WTC11 (cell line): ENCODE results near the gene RPS6KA2. TPM values are rescaled to one million over a fixed set of nuclear protein-coding genes. Genes with fewer than 3 reads are reported as not detected.

Experiments used
- ATAC-seq: fragments of 200-7000 bp; cut with Tn5 transposase; 2 replicates; pipeline ENCODE4 v1.10.0; 2021; ENCODE audit warnings: mild to moderate bottlenecking, moderate library complexity
- CTCF ChIA-PET: fragments of 300-600 bp; sonication (Branson Sonifier 250); formaldehyde crosslinking; loops from one replicate; lab custom pipeline; 2021; ENCODE audit warnings: antibody characterized with exemption; lab: Charles Lee
- POLR2A ChIA-PET: fragments of 350-600 bp; sonication (Branson Sonifier 250); formaldehyde crosslinking; loops from one replicate; lab custom pipeline; 2021; ENCODE audit warnings: antibody characterized with exemption; lab: Charles Lee
- DNase-seq: peaks from one replicate; pipeline ENCODE4 v3.0.0; 2021; ENCODE audit warnings: low spot score
- H3K27ac Mint-ChIP-seq: 2 replicates; pipeline ENCODE4 v1.8.0; 2021; ENCODE audit warnings: mixed read lengths
- H3K27me3 Mint-ChIP-seq: 2 replicates; pipeline ENCODE4 v1.8.0; 2021; ENCODE audit warnings: low read depth, mild to moderate bottlenecking, moderate library complexity, mixed read lengths
- H3K36me3 Mint-ChIP-seq: 2 replicates; pipeline ENCODE4 v1.8.0; 2021; ENCODE audit warnings: mixed read lengths
- H3K4me1 Mint-ChIP-seq: 2 replicates; pipeline ENCODE4 v1.8.0; 2022; ENCODE audit warnings: mixed read lengths
- H3K4me3 Mint-ChIP-seq: 2 replicates; pipeline ENCODE4 v1.8.0; 2021; ENCODE audit warnings: mild to moderate bottlenecking, moderate library complexity, mixed read lengths
- H3K9me3 Mint-ChIP-seq: 2 replicates; pipeline ENCODE4 v1.8.0; 2021; ENCODE audit warnings: mixed read lengths
- CREB1 ChIP-seq: sonication (generic); formaldehyde crosslinking; IDR thresholded peaks from 2 replicates; pipeline ENCODE4 v1.8.0; 2023; ENCODE audit warnings: mild to moderate bottlenecking, missing genetic modification reagents
- ELF4 ChIP-seq: sonication (generic); formaldehyde crosslinking; IDR thresholded peaks from 2 replicates; pipeline ENCODE4 v1.8.1; 2022; ENCODE audit warnings: low read depth, mild to moderate bottlenecking, moderate library complexity, missing genetic modification reagents
- ETV6 ChIP-seq: sonication (generic); formaldehyde crosslinking; IDR thresholded peaks from 2 replicates; pipeline ENCODE4 v1.8.1; 2022; ENCODE audit warnings: mild to moderate bottlenecking, missing genetic modification reagents
- FOXK1 ChIP-seq: sonication (generic); formaldehyde crosslinking; IDR thresholded peaks from 2 replicates; pipeline ENCODE4 v1.8.0; 2022; ENCODE audit warnings: mild to moderate bottlenecking, moderate library complexity, missing genetic modification reagents
- GTF2I ChIP-seq: fragments of 250-450 bp; sonication (Bioruptor Pico); conservative IDR thresholded peaks from 2 replicates; pipeline ENCODE4 v1.4.0; 2021; ENCODE audit warnings: mild to moderate bottlenecking
- HMGA2 ChIP-seq: fragments of 250-450 bp; sonication (Bioruptor Pico); IDR thresholded peaks from 2 replicates; pipeline ENCODE4 v1.4.0; 2021; ENCODE audit warnings: mild to moderate bottlenecking, moderate library complexity
- JAZF1 ChIP-seq: fragments of 250-450 bp; sonication (Bioruptor Pico); IDR thresholded peaks from 2 replicates; pipeline ENCODE4 v1.9.0; 2021; ENCODE audit warnings: moderate library complexity, mild to moderate bottlenecking, inconsistent platforms
- JUN ChIP-seq: sonication (generic); formaldehyde crosslinking; IDR thresholded peaks from 2 replicates; pipeline ENCODE4 v1.8.0; 2023; ENCODE audit warnings: mild to moderate bottlenecking, missing genetic modification reagents
- MXD4 ChIP-seq: fragments of 250-450 bp; sonication (Bioruptor Pico); IDR thresholded peaks from 2 replicates; pipeline ENCODE4 v1.8.0; 2021; ENCODE audit warnings: mild to moderate bottlenecking, moderate library complexity, borderline replicate concordance
- MYBL2 ChIP-seq: sonication (generic); formaldehyde crosslinking; IDR thresholded peaks from 2 replicates; pipeline ENCODE4 v1.8.1; 2023; ENCODE audit warnings: mild to moderate bottlenecking, moderate library complexity, missing genetic modification reagents
- NR3C1 ChIP-seq: sonication (generic); formaldehyde crosslinking; conservative IDR thresholded peaks from 2 replicates; pipeline ENCODE4 v1.8.1; 2023; ENCODE audit warnings: low read depth, mild to moderate bottlenecking, missing genetic modification reagents
- PRRX2 ChIP-seq: fragments of 250-450 bp; sonication (Bioruptor Pico); IDR thresholded peaks from 2 replicates; pipeline ENCODE4 v1.8.0; 2021; ENCODE audit warnings: mild to moderate bottlenecking
- RORB ChIP-seq: fragments of 250-450 bp; sonication (Bioruptor Pico); IDR thresholded peaks from 2 replicates; pipeline ENCODE4 v1.9.0; 2021; ENCODE audit warnings: mild to moderate bottlenecking
- SMAD3 ChIP-seq: sonication (generic); formaldehyde crosslinking; IDR thresholded peaks from 2 replicates; pipeline ENCODE4 v1.8.0; 2022; ENCODE audit warnings: missing genetic modification reagents, mild to moderate bottlenecking, borderline replicate concordance
- TEAD1 ChIP-seq: sonication (generic); formaldehyde crosslinking; IDR thresholded peaks from 2 replicates; pipeline ENCODE4 v1.8.0; 2022; ENCODE audit warnings: mild to moderate bottlenecking, missing genetic modification reagents
- ZNF219 ChIP-seq: sonication (generic); formaldehyde crosslinking; IDR thresholded peaks from 2 replicates; pipeline ENCODE4 v1.8.0; 2023; ENCODE audit warnings: missing genetic modification reagents, mild to moderate bottlenecking, borderline replicate concordance
- ZNF232 ChIP-seq: sonication (generic); formaldehyde crosslinking; IDR thresholded peaks from 2 replicates; pipeline ENCODE4 v1.8.0; 2022; ENCODE audit warnings: mild to moderate bottlenecking, missing genetic modification reagents
- ZNF263 ChIP-seq: sonication (generic); formaldehyde crosslinking; IDR thresholded peaks from 2 replicates; pipeline ENCODE4 v1.8.1; 2022; ENCODE audit warnings: low read depth, mild to moderate bottlenecking, moderate library complexity, missing genetic modification reagents
- ZNF317 ChIP-seq: sonication (generic); formaldehyde crosslinking; IDR thresholded peaks from 2 replicates; pipeline ENCODE4 v1.8.1; 2023; ENCODE audit warnings: low read depth, mild to moderate bottlenecking, moderate library complexity, missing genetic modification reagents, borderline replicate concordance
- ZNF671 ChIP-seq: fragments of 250-450 bp; sonication (Bioruptor Pico); IDR thresholded peaks from 2 replicates; pipeline ENCODE4 v1.8.0; 2021; ENCODE audit warnings: mild to moderate bottlenecking
- total RNA-seq: library from RNA; stranded (reverse); gene quantifications from 3 replicates; pipeline ENCODE4 v1.2.3, GENCODE V29; 2021
- TF ChIP-seq, protein P1 (sequence below): fragments of 250-450 bp; sonication (Bioruptor Pico); IDR thresholded peaks from 2 replicates; pipeline ENCODE4 v1.9.0; 2021; ENCODE audit warnings: mild to moderate bottlenecking
- TF ChIP-seq, protein P2 (sequence below): sonication (generic); formaldehyde crosslinking; IDR thresholded peaks from 2 replicates; pipeline ENCODE4 v1.8.1; 2023; ENCODE audit warnings: mild to moderate bottlenecking, missing genetic modification reagents
- TF ChIP-seq, protein P3 (sequence below): sonication (generic); formaldehyde crosslinking; IDR thresholded peaks from 2 replicates; pipeline ENCODE4 v1.8.1; 2022; ENCODE audit warnings: low read depth, mild to moderate bottlenecking, moderate library complexity, missing genetic modification reagents, borderline replicate concordance
- TF ChIP-seq, protein P4 (sequence below): fragments of 250-450 bp; sonication (Bioruptor Pico); conservative IDR thresholded peaks from 2 replicates; pipeline ENCODE4 v1.9.0; 2021; ENCODE audit warnings: mild to moderate bottlenecking

Gene RPS6KA2
- total RNA-seq, 1 experiment from 2014 or later, result 24.2 TPM

DNA sequence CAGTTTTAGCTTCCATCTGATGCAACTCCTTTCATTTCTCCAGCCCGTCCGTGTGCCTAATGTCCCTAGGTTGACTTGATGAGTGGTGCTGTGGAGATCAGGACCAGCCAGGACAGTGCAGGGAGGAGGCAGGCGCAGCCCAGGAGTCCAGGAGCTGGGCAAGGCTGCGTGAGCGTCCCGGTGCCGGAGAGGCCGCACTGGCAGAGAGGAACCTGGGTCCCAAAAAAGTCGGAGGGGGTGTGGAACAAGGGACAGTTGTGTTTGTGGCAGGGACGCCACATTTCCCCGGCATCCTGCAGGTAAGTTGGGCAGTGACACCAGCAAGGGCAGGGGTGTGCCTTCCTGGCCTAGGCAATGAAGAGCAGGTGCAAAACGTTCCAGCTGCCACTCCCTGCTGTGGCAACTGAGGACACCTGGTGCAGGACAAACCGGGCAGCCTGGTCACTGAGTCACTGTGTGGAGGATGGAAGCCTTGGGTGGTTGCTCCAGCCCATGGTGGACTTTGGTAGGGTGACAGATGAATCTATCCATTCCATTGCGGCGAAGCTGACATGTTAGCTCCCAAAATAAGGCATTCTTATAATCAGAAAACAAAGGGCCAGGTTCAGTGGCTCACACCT, 93.7 kb downstream of the RPS6KA2 start:
- Mint-ChIP-seq H3K36me3 (peaks cover 26% of the 10 kb centered on the region), H3K9me3 (no peaks in the 10 kb centered on the region), H3K27me3 (no peaks in the 10 kb centered on the region), H3K4me1 (no peaks in the 10 kb centered on the region), H3K27ac (no peak overlapping the region), H3K4me3 (no peak overlapping the region)
- no peak for DNase-seq
- no peak for ATAC-seq
- ChIA-PET CTCF (interaction anchor here (1.3 kb wide), 1 partner anchor 239 kb away, joined by 3 read pairs; no protein-coding TSS in a partner anchor), POLR2A (no interaction called here)
- TF ChIP-seq ZNF317 (CRISPR knock-in tag), result no peak

DNA sequence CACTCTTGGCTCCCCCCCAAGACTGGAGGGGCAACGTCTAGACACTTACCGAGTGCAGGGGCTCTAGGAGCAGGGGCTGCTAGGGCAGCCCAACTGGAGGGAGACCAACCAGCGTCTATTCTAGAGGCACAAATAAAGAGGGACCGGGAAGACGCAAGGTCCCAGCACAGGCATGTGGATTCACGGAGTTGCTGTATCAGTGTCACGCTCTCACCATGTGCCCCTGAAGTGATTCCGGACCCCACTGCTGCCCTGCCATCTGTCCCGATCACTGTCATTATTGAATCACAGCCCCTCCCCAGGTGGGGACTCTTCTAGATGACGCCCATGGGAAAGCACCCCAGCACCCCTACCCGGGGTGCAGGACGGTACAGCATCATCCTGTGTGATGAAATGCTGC, 94.7 kb downstream of the RPS6KA2 start:
- TF ChIP-seq CREB1 (no peak), RORB (CRISPR knock-in tag) (no peak), SMAD3 (no peak), JUN (CRISPR knock-in tag) (no peak), NR3C1 (no peak), MXD4 (CRISPR knock-in tag) (no peak), FOXK1 (CRISPR knock-in tag) (no peak), ZNF263 (CRISPR knock-in tag) (no peak), TEAD1 (no peak), ZNF671 (CRISPR knock-in tag) (no peak), ZNF232 (CRISPR knock-in tag) (no peak), ELF4 (CRISPR knock-in tag) (no peak), HMGA2 (CRISPR knock-in tag) (no peak), ETV6 (CRISPR knock-in tag) (no peak)
- TF ChIP-seq, protein P1, sequence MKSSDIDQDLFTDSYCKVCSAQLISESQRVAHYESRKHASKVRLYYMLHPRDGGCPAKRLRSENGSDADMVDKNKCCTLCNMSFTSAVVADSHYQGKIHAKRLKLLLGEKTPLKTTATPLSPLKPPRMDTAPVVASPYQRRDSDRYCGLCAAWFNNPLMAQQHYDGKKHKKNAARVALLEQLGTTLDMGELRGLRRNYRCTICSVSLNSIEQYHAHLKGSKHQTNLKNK (CRISPR knock-in tag), result no peak
- TF ChIP-seq, protein P2, sequence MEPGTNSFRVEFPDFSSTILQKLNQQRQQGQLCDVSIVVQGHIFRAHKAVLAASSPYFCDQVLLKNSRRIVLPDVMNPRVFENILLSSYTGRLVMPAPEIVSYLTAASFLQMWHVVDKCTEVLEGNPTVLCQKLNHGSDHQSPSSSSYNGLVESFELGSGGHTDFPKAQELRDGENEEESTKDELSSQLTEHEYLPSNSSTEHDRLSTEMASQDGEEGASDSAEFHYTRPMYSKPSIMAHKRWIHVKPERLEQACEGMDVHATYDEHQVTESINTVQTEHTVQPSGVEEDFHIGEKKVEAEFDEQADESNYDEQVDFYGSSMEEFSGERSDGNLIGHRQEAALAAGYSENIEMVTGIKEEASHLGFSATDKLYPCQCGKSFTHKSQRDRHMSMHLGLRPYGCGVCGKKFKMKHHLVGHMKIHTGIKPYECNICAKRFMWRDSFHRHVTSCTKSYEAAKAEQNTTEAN (CRISPR knock-in tag), result no peak
- peaks cover 27% of the 10 kb centered on the region for H3K36me3 Mint-ChIP-seq
- no peak overlapping the region for H3K27ac Mint-ChIP-seq
- ChIA-PET POLR2A (no interaction called here), CTCF (no interaction called here)
- no peaks in the 10 kb centered on the region for H3K27me3 Mint-ChIP-seq
- H3K4me1 Mint-ChIP-seq, result no peaks in the 10 kb centered on the region
- H3K4me3 Mint-ChIP-seq, result no peak overlapping the region
- no peaks in the 10 kb centered on the region for H3K9me3 Mint-ChIP-seq
- DNase-seq (no peak), ATAC-seq (no peak)

DNA sequence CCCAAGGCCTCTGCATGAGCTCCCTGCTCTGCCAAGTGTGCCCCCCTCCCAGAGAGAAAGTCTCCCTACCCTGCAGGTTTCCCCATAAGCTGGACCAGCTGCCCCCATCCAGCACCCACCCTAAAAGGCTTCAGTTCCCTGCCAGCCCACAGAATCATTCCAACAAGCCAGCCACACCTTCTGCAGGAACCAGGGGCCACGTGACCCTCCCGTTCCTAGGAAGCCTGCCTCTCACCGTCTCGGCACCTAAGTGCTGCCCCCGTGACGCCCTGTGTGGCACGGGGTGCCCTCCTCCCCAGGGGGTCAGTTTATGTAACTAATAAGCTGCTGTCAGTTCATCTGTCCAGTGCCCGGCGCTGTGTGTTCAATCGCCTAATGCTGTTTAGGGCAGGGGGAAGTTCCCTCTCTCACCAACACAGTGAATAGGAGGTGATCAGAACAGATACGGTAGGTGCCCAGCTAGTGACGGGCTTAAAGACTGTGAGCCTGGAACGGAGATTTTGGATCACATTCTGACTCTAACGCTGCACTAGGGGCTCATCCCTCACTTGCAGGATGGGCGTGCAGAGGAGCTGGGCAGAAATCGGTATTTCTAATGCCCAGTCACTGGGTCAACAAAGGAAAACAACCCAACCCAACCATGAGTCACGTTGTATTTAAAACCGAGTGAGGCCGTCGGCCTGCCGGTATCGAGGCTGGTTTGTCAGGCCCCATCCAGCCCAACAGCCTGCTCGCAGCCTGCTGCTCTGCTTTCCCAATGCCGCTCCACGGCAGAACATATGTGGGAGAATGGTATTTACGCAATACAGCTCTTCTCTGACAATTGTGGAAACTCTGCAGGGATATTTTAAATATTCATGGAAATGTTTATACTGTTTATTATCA, 96.6 kb downstream of the RPS6KA2 start:
- H3K36me3 Mint-ChIP-seq, result peaks cover 30% of the 10 kb centered on the region
- no peak overlapping the region; the same call in 1 of the 2 replicates for H3K27ac Mint-ChIP-seq
- no peak overlapping the region for H3K4me3 Mint-ChIP-seq

DNA sequence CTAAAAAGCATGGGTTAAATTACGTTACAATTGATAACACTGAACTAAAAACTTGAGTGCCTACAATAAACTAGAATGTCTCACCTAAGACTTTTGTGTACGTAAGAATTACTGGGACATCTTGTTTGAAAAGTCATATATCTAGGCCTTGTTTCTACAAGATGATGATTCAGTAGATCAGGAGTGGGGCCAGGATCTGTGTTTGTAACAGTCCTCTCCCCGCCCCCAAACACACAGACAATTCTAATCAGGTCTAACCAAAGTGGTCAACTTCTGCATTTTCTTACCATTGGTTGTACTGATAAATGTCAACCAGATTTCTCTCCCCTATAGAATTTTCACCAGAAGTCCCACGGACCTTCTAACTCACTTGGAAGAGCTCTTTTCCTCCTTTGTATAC, 97.5 kb downstream of the RPS6KA2 start:
- Mint-ChIP-seq H3K4me3 (no peak overlapping the region), H3K4me1 (no peaks in the 10 kb centered on the region), H3K36me3 (peaks cover 25% of the 10 kb centered on the region), H3K9me3 (no peaks in the 10 kb centered on the region), H3K27me3 (no peaks in the 10 kb centered on the region), H3K27ac (no peak overlapping the region)
- no peak for DNase-seq
- POLR2A ChIA-PET, result no interaction called here
- ATAC-seq, result no peak
- CTCF ChIA-PET, result interaction anchor here (0.7 kb wide), 1 partner anchor 310 kb away, joined by 3 read pairs; no protein-coding TSS in a partner anchor
- no peak for TF ChIP-seq ZNF219 (CRISPR knock-in tag)
- TF ChIP-seq JAZF1, result no peak
- TF ChIP-seq GTF2I (CRISPR knock-in tag), result no peak
- TF ChIP-seq, protein P3, sequence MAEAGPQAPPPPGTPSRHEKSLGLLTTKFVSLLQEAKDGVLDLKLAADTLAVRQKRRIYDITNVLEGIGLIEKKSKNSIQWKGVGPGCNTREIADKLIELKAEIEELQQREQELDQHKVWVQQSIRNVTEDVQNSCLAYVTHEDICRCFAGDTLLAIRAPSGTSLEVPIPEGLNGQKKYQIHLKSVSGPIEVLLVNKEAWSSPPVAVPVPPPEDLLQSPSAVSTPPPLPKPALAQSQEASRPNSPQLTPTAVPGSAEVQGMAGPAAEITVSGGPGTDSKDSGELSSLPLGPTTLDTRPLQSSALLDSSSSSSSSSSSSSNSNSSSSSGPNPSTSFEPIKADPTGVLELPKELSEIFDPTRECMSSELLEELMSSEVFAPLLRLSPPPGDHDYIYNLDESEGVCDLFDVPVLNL (CRISPR knock-in tag), result no peak
- TF ChIP-seq ZNF263 (CRISPR knock-in tag), result no peak
- no peak for TF ChIP-seq PRRX2
- TF ChIP-seq, protein P4, sequence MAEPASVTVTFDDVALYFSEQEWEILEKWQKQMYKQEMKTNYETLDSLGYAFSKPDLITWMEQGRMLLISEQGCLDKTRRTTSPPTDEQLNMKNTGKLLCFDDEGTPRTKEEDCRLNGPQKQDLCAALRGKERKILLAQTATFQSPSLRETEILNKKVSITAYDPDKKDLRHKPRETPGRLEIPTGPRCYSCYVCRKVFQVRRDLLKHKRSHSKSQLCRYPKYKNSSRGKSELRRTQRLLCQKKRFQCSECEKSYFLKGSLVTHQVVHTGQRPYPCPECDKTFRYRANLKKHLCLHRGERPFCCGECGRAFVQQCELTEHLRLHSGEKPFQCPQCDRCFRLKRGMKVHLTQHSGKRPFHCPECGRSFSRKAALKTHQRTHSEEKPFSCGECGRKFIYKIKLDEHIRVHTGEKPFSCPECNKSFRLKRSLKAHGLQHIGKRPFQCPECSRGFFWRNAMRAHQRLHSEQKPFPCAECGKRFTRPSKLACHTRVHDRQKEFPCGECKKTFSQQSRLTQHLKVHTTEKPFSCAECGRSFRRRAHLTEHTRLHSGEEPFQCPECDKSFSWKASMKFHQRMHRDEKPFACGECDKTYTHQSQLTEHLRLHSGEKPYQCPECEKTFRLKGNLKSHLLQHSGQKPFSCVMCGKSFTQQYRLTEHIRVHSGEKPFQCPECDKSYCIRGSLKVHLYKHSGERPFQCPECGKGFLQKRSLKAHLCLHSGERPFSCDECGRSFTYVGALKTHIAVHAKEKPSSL (CRISPR knock-in tag), result no peak
- TF ChIP-seq ELF4 (CRISPR knock-in tag), result no peak

More for the DNA sequence above, 96.6 kb downstream of the RPS6KA2 start:
- no peaks in the 10 kb centered on the region for H3K27me3 Mint-ChIP-seq
- no peaks in the 10 kb centered on the region for H3K9me3 Mint-ChIP-seq
- no peak for DNase-seq
- POLR2A ChIA-PET, result no interaction called here
- no peak for TF ChIP-seq MYBL2
- TF ChIP-seq, all 79 proteins: peak for 0
- no peaks in the 10 kb centered on the region for H3K4me1 Mint-ChIP-seq
- ATAC-seq, result no peak
- CTCF ChIA-PET, result no interaction called here
